Measurements from ENCODE around the gene FMO5.

Gene FMO5

DNA sequence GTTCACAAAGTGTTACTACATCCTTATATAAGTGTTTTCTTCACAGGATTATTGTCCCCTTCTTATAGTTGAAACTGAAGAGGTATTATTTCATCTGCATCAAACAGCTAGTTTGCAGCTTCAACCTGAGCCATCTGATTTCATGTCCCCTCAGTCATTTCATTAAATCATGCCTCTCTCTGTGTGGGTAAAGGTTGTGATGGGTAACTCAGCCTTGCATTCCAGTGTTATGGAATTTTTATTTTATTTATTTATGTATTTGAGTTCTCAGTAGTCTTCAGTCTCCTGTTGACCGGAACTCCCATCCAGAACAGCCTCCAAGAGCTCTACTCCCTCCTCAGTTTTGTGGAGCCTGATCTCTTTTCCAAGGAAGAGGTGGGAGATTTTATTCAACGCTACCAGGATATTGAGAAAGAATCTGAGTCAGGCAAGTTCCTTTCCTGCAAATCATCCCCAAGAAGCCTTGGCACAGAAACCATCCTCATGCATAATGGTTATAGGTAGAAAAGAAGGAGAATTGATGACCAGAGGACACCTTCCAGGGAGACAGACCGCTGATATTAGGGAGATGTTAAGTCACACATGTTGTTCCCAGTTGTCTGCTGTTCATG, 39.1 kb upstream of the FMO5 start:
- Histone ChIP-seq H3K9me2 (replicated peaks; ENCODE audit: control insufficient read depth, low read length) (no peaks in the 10 kb centered on the region), H3K36me3 (ENCODE audit: control insufficient read depth, low read length) (peaks cover 85% of the 10 kb centered on the region), H3K27ac (ENCODE audit: low read depth, low read length) (no peak overlapping the region), H3K27me3 (ENCODE audit: control insufficient read depth, low read length) (no peaks in the 10 kb centered on the region), H4K20me1 (ENCODE audit: control insufficient read depth, insufficient read depth, low read depth, low read length) (no peaks in the 10 kb centered on the region), H3F3A (ENCODE audit: control insufficient read depth, insufficient read depth) (no peaks in the 10 kb centered on the region), H3K9me3 (ENCODE audit: control insufficient read depth, insufficient read depth, low read length) (no peaks in the 10 kb centered on the region), H3K79me2 (ENCODE audit: control insufficient read depth, low read length) (no peaks in the 10 kb centered on the region), H3K4me3 (ENCODE audit: low read length) (no peak overlapping the region), H3K4me1 (ENCODE audit: control insufficient read depth, low read length) (no peaks in the 10 kb centered on the region), H3K4me2 (ENCODE audit: low read length) (no peak overlapping the region)
- TF ChIP-seq, protein P1, sequence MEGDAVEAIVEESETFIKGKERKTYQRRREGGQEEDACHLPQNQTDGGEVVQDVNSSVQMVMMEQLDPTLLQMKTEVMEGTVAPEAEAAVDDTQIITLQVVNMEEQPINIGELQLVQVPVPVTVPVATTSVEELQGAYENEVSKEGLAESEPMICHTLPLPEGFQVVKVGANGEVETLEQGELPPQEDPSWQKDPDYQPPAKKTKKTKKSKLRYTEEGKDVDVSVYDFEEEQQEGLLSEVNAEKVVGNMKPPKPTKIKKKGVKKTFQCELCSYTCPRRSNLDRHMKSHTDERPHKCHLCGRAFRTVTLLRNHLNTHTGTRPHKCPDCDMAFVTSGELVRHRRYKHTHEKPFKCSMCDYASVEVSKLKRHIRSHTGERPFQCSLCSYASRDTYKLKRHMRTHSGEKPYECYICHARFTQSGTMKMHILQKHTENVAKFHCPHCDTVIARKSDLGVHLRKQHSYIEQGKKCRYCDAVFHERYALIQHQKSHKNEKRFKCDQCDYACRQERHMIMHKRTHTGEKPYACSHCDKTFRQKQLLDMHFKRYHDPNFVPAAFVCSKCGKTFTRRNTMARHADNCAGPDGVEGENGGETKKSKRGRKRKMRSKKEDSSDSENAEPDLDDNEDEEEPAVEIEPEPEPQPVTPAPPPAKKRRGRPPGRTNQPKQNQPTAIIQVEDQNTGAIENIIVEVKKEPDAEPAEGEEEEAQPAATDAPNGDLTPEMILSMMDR (IDR thresholded peaks at IDR 0.05; ENCODE audit: low read depth, low read length, poor library complexity, severe bottlenecking), result no peak
- TF ChIP-seq EZH2phosphoT487 (IDR thresholded peaks at IDR 0.05; ENCODE audit: borderline replicate concordance, low read length), result no peak

DNA sequence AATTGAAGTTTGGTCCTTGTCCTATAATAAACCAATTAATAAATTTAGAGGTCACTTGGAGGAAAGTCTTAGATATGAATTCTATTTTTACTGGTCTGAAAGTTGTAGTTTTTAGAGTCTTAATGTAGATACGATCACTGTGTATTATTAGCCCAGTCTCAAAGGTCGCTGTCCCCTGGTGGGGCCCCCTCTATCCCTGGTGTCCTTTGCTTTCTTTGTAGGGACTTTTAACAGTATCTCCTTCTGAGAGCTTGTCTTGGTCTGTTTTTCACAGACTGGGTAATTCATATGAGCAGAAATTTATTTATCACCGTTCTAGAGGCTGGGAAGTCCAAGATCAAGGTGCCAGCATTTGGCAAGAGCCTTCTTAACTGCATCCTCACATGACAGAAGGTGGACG, 35.8 kb upstream of the FMO5 start:
- Histone ChIP-seq H3K27me3 (ENCODE audit: control insufficient read depth, low read length) (no peaks in the 10 kb centered on the region), H3K79me2 (ENCODE audit: control insufficient read depth, low read length) (peaks cover 9% of the 10 kb centered on the region), H3K4me1 (ENCODE audit: control insufficient read depth, low read length) (no peaks in the 10 kb centered on the region), H4K20me1 (ENCODE audit: control insufficient read depth, insufficient read depth, low read depth, low read length) (no peaks in the 10 kb centered on the region), H3K9me3 (ENCODE audit: control insufficient read depth, insufficient read depth, low read length) (no peaks in the 10 kb centered on the region), H3K4me3 (ENCODE audit: low read length) (no peak overlapping the region), H3K36me3 (ENCODE audit: control insufficient read depth, low read length) (peaks cover 82% of the 10 kb centered on the region), H3K9me2 (replicated peaks; ENCODE audit: control insufficient read depth, low read length) (no peaks in the 10 kb centered on the region), H3K27ac (ENCODE audit: low read depth, low read length) (no peak overlapping the region), H3F3A (ENCODE audit: control insufficient read depth, insufficient read depth) (no peaks in the 10 kb centered on the region), H3K4me2 (ENCODE audit: low read length) (no peak overlapping the region)
- TF ChIP-seq, protein P1 (IDR thresholded peaks at IDR 0.05; ENCODE audit: low read depth, low read length, poor library complexity, severe bottlenecking), result no peak
- TF ChIP-seq EZH2phosphoT487 (IDR thresholded peaks at IDR 0.05; ENCODE audit: borderline replicate concordance, low read length), result no peak

DNA sequence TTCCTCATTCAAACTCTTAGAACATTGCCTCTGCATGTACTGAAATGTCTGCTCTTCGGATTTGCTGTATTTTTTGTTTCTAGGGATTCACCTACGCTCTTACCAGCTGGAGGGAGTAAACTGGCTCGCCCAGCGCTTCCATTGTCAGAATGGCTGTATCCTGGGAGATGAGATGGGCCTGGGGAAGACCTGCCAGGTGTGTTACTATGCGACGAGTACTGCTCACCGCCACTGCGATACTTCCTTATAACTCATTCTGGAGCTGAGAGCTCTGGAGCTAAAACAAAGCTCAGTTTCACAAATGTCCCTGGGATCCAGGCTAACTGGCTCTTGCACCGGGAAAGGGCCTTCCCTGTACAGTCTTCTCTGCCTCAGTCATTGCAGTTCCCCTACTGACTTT, 27.4 kb upstream of the FMO5 start:
- H3K27me3 ChIP-seq (ENCODE audit: control insufficient read depth, low read length), result no peaks in the 10 kb centered on the region
- no peaks in the 10 kb centered on the region for H3F3A ChIP-seq (ENCODE audit: control insufficient read depth, insufficient read depth)
- H3K4me3 ChIP-seq (ENCODE audit: low read length), result no peak overlapping the region
- peaks cover 3% of the 10 kb centered on the region for H3K4me1 ChIP-seq (ENCODE audit: control insufficient read depth, low read length)
- no peaks in the 10 kb centered on the region for H3K9me3 ChIP-seq (ENCODE audit: control insufficient read depth, insufficient read depth, low read length)
- H3K27ac ChIP-seq (ENCODE audit: low read depth, low read length), result no peak overlapping the region
- H3K36me3 ChIP-seq (ENCODE audit: control insufficient read depth, low read length), result peaks cover 43% of the 10 kb centered on the region
- no peak overlapping the region for H3K4me2 ChIP-seq (ENCODE audit: low read length)
- peaks cover 84% of the 10 kb centered on the region for H3K79me2 ChIP-seq (ENCODE audit: control insufficient read depth, low read length)
- H3K9me2 ChIP-seq (replicated peaks; ENCODE audit: control insufficient read depth, low read length), result no peaks in the 10 kb centered on the region
- TF ChIP-seq, protein P1 (IDR thresholded peaks at IDR 0.05; ENCODE audit: low read depth, low read length, poor library complexity, severe bottlenecking), result no peak
- no peak for TF ChIP-seq EZH2phosphoT487 (IDR thresholded peaks at IDR 0.05; ENCODE audit: borderline replicate concordance, low read length)
- peaks cover 4% of the 10 kb centered on the region; the same call in 1 of the 2 replicates for H4K20me1 ChIP-seq (ENCODE audit: control insufficient read depth, insufficient read depth, low read depth, low read length)
